Lung microvascular endothelial cell (primary cell): ENCODE measurements around the gene GOLGA8H. TPM values are rescaled to one million over a fixed set of nuclear protein-coding genes. Genes with fewer than 3 reads are reported as not detected.
A peak's percentile ranks its signal among the peaks of the same experiment; 100 is the strongest.
"Not testable (repeated sequence)": the region's sequence is repeated elsewhere in the genome, so short reads cannot be mapped to it uniquely, and the experiment has no call there.

Experiments used
- DNase-seq, 2 donors: peaks; one replicate each; pipeline versions ENCODE4 v3.0.0 to v3.0.0-alpha.2; 2010; ENCODE audit warnings: low read depth in 2 of 2
- total RNA-seq: library from RNA; depleted of rRNA; stranded (reverse); fragments of >200 nt; gene quantifications from 2 replicates; pipeline ENCODE4 v1.2.1, GENCODE V29; 2014

The GOLGA8H gene
- 0.20 and 0.87 TPM in 2 replicates for total RNA-seq

GRCh38 chr15:30603796-30604195, at the start of gene GOLGA8H:
TSS of gene GOLGA8H (plus strand) at chr15:30604028. CDS start at chr15:30604126, 98 bp downstream.
- DNase-seq, result not testable (repeated sequence)

DNA sequence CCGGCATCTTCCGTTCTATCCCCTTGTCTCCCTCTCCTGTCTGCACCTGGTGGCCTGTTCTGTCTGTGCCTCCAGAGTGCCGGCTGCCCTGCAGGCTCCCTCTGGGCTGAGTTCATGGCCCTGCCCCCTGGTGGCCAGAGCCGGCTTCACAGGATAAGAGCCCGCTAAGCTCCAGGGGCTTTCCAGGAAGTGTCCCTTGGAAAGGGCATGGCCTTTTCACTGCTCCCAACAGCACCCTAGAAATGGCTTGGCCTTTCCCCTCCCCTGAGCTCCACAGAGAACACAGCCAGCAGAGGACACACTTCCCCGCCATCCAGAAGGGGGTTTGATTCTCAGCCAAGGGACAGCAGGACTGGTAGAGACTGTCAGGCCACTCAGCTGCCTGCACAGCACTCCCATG, 36.9 kb upstream of the GOLGA8H start:
- DNase-seq, result not testable (repeated sequence)

GRCh38 chr15:30573012-30573491, 30.8 kb upstream of the GOLGA8H start:
- DNase-seq, result not testable (repeated sequence)

GRCh38 chr15:30579394-30579970, 24.3 kb upstream of the GOLGA8H start:
- not testable (repeated sequence) for DNase-seq

DNA sequence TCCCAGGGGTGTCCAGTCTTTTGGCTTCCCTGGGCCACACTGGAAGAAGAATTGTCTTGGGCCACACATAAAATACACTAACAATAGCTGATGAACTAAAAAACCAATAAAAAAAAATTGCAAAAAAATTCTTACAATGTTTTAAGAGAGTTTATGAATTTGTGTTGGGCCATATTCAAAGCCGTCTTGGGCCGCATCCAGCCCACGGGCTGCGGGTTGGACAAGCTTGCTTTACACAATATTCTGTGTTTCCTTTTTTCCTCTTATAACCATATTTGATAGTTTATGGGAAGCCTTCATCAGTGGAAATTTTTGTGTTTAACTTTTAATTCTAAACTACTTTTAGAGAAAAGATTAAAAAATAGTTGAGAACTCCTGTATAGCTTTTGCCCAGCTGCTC, 23.1 kb upstream of the GOLGA8H start:
- DNase-seq, result not testable (repeated sequence)

DNA sequence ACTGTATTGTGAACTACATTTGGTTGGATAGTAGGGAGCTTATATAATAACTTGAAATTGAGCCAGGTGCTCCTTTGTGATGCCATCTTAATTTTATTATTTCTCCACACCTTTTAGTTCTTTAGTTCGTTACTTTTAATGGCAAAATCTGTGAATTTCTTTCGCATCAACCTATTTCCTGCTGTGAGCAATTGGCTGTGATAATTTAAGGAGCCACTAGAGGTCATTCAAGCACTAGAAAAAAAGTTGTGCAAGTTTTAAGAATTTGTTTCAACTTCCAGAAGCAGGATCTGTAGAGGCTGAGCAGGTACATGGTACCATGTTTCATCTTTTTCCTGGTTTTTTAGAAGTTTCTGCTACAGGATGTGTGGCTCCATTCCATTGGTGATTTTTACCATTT, 4.9 kb upstream of the GOLGA8H start:
- DNase-seq, result not testable (repeated sequence)

GRCh38 chr15:30612271-30612670, 8.4 kb downstream of the GOLGA8H start:
- not testable (repeated sequence) for DNase-seq

- peak; percentile 33 to 40 for DNase-seq
These were observed 17.5 kb downstream of the GOLGA8H start for GRCh38 chr15:30621342-30621741.

- peak; percentile 97 to 98 for DNase-seq
These were observed 21.8 kb downstream of the GOLGA8H start, which contains the start of gene ARHGAP11B for GRCh38 chr15:30625436-30626193. TSS of gene ARHGAP11B (plus strand) at chr15:30626128.

GRCh38 chr15:30626194-30626565, 22.4 kb downstream of the GOLGA8H start:
- DNase-seq, result peak; percentile 11 to 21

DNA sequence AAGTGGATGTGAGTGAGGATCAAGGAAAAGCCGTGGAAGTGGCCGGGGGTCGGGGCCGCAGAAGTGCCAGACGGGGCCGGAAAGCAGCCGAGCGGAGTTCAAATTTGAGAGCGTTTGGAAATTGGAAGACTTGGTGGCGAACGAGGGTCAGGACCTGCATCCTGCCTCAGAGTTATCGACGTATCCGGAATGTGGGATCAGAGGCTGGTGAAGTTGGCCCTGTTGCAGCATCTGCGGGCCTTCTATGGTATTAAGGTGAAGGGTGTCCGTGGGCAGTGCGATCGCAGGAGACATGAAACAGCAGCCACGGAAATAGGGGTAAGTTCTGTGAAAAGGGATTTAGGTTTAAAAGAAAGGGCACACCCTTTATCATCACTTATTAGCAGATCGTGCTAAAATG, 22.8 kb downstream of the GOLGA8H start:
- DNase-seq, result peak in 1 of 2 donors; percentile 11

GRCh38 chr15:30650012-30650929, 46.4 kb downstream of the GOLGA8H start:
- peak in 1 of 2 donors; percentile 68 for DNase-seq

DNA sequence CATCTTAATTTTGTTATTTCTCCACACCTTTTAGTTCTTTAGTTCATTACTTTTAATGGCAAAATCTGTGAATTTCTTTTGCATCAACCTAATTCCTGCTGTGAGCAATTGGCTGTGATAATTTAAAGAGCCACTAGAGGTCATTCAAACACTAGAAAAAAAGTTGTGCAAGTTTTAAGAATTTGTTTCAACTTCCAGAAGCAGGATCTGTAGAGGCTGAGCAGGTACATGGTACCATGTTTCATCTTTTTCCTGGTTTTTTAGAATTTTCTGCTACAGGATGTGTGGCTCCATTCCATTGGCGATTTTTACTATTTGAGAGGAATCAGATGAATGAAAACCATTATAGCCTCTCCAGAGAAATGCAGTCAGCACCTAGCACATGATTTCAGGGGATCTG, 57.3 kb downstream of the GOLGA8H start:
- peak; percentile 12 to 43 for DNase-seq

Other genes starting within 250 kb of the GOLGA8H start
- 0.60 and 2.2 TPM in 2 replicates for gene CHRFAM7A, start 210.5 kb upstream of the GOLGA8H start, total RNA-seq
- gene GOLGA8R, start 189.8 kb upstream of the GOLGA8H start, total RNA-seq, result 0.20 and 0.22 TPM in 2 replicates
- gene GOLGA8Q, start 52.0 kb upstream of the GOLGA8H start, total RNA-seq, result under 0.01 and 0.22 TPM in 2 replicates